K562 (cell line): ENCODE data around the gene TRANK1. TPM values are rescaled to one million over a fixed set of nuclear protein-coding genes. Genes with fewer than 3 reads are reported as not detected.

Experiments
- C11orf30 ChIP-seq: fragments of 450-650 bp; IDR thresholded peaks from 2 replicates; pipeline ENCODE4 v1.6.1; 2016; ENCODE audit warnings: low read depth, mild to moderate bottlenecking
- CBX3 ChIP-seq, 2 experiments: IDR thresholded peaks; 1 replicate in 1 of 2; 2 replicates in 1 of 2; pipeline ENCODE4 v1.6.1; 2012; ENCODE audit warnings: inconsistent platforms in 2 of 2, low read length in 2 of 2, borderline replicate concordance in 1 of 2, control low read depth in 1 of 2
- CHCHD3 ChIP-seq: fragments of 250-450 bp; sonication (Bioruptor Pico); IDR thresholded peaks from 2 replicates; pipeline ENCODE4 v2.1.2; 2022; ENCODE audit warnings: mild to moderate bottlenecking
- CXXC5 ChIP-seq: fragments of 250-450 bp; sonication (Bioruptor Pico); IDR thresholded peaks from 2 replicates; pipeline ENCODE4 v1.8.0; 2022; ENCODE audit warnings: inconsistent platforms, mild to moderate bottlenecking, moderate library complexity
- E2F3 ChIP-seq: fragments of 250-450 bp; sonication (Bioruptor Pico); IDR thresholded peaks from 2 replicates; pipeline ENCODE4 v1.4.0; 2020; ENCODE audit warnings: mild to moderate bottlenecking
- ELF1 ChIP-seq: fragments of 200-800 bp; sonication (Bioruptor generic); IDR thresholded peaks from 2 replicates; pipeline ENCODE4 v1.6.1; 2016; ENCODE audit warnings: missing genetic modification characterization, missing compliant biosample characterization
- GTF2A2 ChIP-seq: IDR thresholded peaks from 2 replicates; pipeline ENCODE4 v1.6.1; 2016; ENCODE audit warnings: mild to moderate bottlenecking, missing genetic modification characterization, missing compliant biosample characterization
- HMG20B ChIP-seq: fragments of 250-450 bp; sonication (Bioruptor Pico); IDR thresholded peaks from 2 replicates; pipeline ENCODE4 v1.5.0; 2021; ENCODE audit warnings: mild to moderate bottlenecking
- HNRNPLL ChIP-seq: fragments of 200-400 bp; formaldehyde crosslinking; IDR thresholded peaks from 2 replicates; pipeline ENCODE4 v1.6.1; 2017; ENCODE audit warnings: low read length, low read depth, mild to moderate bottlenecking; ENCODE audit not compliant: poor library complexity, severe bottlenecking
- JUN ChIP-seq, 2 experiments: sonication (generic) in 1 of 2; formaldehyde crosslinking in 1 of 2; IDR thresholded peaks; 2 replicates each; pipeline versions ENCODE4 v1.6.1 to v1.8.0; 2012 to 2022; ENCODE audit warnings: borderline replicate concordance in 2 of 2, mild to moderate bottlenecking in 2 of 2, improper control_type of control experiment in 1 of 2, low read depth in 1 of 2, low read length in 1 of 2, missing genetic modification reagents in 1 of 2
- MEIS2 ChIP-seq: fragments of 450-650 bp; IDR thresholded peaks from 2 replicates; pipeline ENCODE4 v1.6.1; 2014; ENCODE audit warnings: mild to moderate bottlenecking; ENCODE audit not compliant: partially characterized antibody
- MTA1 ChIP-seq: fragments of 450-650 bp; IDR thresholded peaks from 2 replicates; pipeline ENCODE4 v1.6.1; 2017; ENCODE audit warnings: borderline replicate concordance
- PHF20 ChIP-seq: fragments of 450-650 bp; IDR thresholded peaks from 2 replicates; pipeline ENCODE4 v1.6.1; 2018; ENCODE audit not compliant: partially characterized antibody
- POLR2AphosphoS2 ChIP-seq: IDR thresholded peaks from 2 replicates; pipeline ENCODE4 v1.6.1; 2012; ENCODE audit warnings: low read length, improper control_type of control experiment
- RBM39 ChIP-seq: fragments of 200-400 bp; formaldehyde crosslinking; optimal IDR thresholded peaks from 2 replicates; pipeline ENCODE3; 2018; ENCODE audit warnings: low read depth, low read length
- RCOR1 ChIP-seq, 2 experiments: IDR thresholded peaks; 2 replicates each; pipeline ENCODE4 v1.6.1; 2012; ENCODE audit warnings: low read depth in 2 of 2, low read length in 2 of 2, borderline replicate concordance in 1 of 2, improper control_type of control experiment in 1 of 2
- SIN3A ChIP-seq, 2 experiments: fragments of 150-350 bp in 1 of 2; IDR thresholded peaks; 2 replicates each; pipeline ENCODE4 v1.6.1; 2011 to 2016; ENCODE audit warnings: borderline replicate concordance in 2 of 2, low read depth in 2 of 2, low read length in 2 of 2, mild to moderate bottlenecking in 2 of 2, moderate library complexity in 2 of 2; ENCODE audit not compliant: control insufficient read depth in 1 of 2
- SMARCB1 ChIP-seq: IDR thresholded peaks from 2 replicates; pipeline ENCODE4 v1.6.1; 2011; ENCODE audit warnings: improper control_type of control experiment, low read depth; ENCODE audit not compliant: insufficient read length
- SNRNP70 ChIP-seq: fragments of 200-400 bp; formaldehyde crosslinking; optimal IDR thresholded peaks from 2 replicates; pipeline ENCODE3; 2017; ENCODE audit warnings: low read depth, low read length
- ZNF23 ChIP-seq: fragments of 250-450 bp; sonication (Bioruptor Pico); IDR thresholded peaks from 2 replicates; pipeline ENCODE4 v1.4.0; 2020; ENCODE audit warnings: mild to moderate bottlenecking
- ZNF324 ChIP-seq: fragments of 250-450 bp; sonication (Bioruptor Pico); IDR thresholded peaks from 2 replicates; pipeline ENCODE4 v1.4.0; 2020; ENCODE audit warnings: mild to moderate bottlenecking
- ZNF445 ChIP-seq: fragments of 250-450 bp; sonication (Bioruptor Pico); IDR thresholded peaks from 2 replicates; pipeline ENCODE4 v1.4.0; 2020; ENCODE audit warnings: low read depth, mild to moderate bottlenecking, moderate library complexity
- ZNF507 ChIP-seq: conservative IDR thresholded peaks from 2 replicates; pipeline ENCODE4 v1.6.1; 2017; ENCODE audit warnings: missing genetic modification characterization, missing compliant biosample characterization
- ZNF551 ChIP-seq: fragments of 250-450 bp; sonication (Bioruptor Pico); IDR thresholded peaks from 2 replicates; pipeline ENCODE4 v1.5.0; 2021; ENCODE audit warnings: mild to moderate bottlenecking, moderate library complexity
- ZNF584 ChIP-seq: fragments of 200-800 bp; sonication (Bioruptor generic); IDR thresholded peaks from 2 replicates; pipeline ENCODE4 v1.6.1; 2016; ENCODE audit warnings: low read depth, mild to moderate bottlenecking, missing genetic modification characterization, missing compliant biosample characterization
- ZNF75A ChIP-seq: fragments of 450-650 bp; formaldehyde crosslinking; IDR thresholded peaks from 2 replicates; pipeline ENCODE4 v1.4.0; 2020; ENCODE audit warnings: mild to moderate bottlenecking
- polyA plus RNA-seq, 8 experiments: library from polyadenylated mRNA; depleted of rRNA in 4 of 8; stranded (reverse) in 5 of 8; unstranded in 3 of 8; fragments of >200 nt; fragmentation: Nextera tagmentation in 2 of 8; fragmentation: Illumina TruSeq in 1 of 8; extraction: Ambion mirVana in 2 of 8; extraction: Trizol in 1 of 8; gene quantifications; 2 replicates each; pipeline versions ENCODE4 v1.2.1 to v1.2.3, GENCODE V29; 2011 to 2014; ENCODE audit warnings: inconsistent platforms in 1 of 8, missing spikeins in 1 of 8
- total RNA-seq, 7 experiments: library from RNA; depleted of rRNA in 6 of 7; stranded (reverse); fragments of >200 nt in 6 of 7; fragmentation: Illumina TruSeq in 2 of 7; extraction: Trizol in 2 of 7; gene quantifications; 2 replicates each; pipeline versions ENCODE4 v1.2.1 to v1.2.3, GENCODE V29; 2011 to 2021; ENCODE audit warnings: low replicate concordance in 1 of 7
- TF ChIP-seq, protein P1 (sequence below): sonication (generic); formaldehyde crosslinking; IDR thresholded peaks from 2 replicates; pipeline ENCODE4 v1.8.0; 2022; ENCODE audit warnings: mild to moderate bottlenecking, missing genetic modification reagents, borderline replicate concordance
- TF ChIP-seq, protein P2 (sequence below): sonication (generic); formaldehyde crosslinking; IDR thresholded peaks from 2 replicates; pipeline ENCODE4 v1.5.0; 2020; ENCODE audit warnings: missing genetic modification reagents

The TRANK1 gene
- total and polyA plus RNA-seq, 9 of the 15 experiments (the other 6 are each of a cell fraction or from before 2014, with no cell fraction given) = 0.41 to 5.3 (median 2.1) TPM

DNA sequence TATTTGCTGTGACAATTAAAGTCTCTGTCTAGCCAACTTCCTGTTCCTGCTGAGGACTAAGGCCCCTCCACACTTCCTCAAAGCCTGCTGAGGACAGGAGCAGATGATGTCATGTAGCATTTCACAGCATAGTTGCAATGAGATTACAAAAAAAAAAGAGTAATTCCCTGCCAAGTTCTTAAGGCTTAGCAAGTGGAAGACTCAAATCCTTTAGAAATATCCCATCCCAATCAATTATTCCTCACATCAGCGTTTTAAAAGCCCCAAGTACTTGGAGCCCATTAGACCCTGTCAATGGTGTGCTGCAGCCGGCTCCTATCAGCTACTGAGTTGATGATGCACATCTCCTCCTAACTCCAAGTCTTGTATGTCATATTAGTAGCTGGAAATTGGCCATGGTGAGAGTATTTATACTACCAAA is 51.7 kb downstream of the TRANK1 start (continued):
- TF ChIP-seq SMARCB1 = no peak
- no peak for TF ChIP-seq SNRNP70
- TF ChIP-seq, protein P1, sequence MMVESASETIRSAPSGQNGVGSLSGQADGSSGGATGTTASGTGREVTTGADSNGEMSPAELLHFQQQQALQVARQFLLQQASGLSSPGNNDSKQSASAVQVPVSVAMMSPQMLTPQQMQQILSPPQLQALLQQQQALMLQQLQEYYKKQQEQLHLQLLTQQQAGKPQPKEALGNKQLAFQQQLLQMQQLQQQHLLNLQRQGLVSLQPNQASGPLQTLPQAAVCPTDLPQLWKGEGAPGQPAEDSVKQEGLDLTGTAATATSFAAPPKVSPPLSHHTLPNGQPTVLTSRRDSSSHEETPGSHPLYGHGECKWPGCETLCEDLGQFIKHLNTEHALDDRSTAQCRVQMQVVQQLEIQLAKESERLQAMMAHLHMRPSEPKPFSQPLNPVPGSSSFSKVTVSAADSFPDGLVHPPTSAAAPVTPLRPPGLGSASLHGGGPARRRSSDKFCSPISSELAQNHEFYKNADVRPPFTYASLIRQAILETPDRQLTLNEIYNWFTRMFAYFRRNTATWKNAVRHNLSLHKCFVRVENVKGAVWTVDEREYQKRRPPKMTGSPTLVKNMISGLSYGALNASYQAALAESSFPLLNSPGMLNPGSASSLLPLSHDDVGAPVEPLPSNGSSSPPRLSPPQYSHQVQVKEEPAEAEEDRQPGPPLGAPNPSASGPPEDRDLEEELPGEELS (CRISPR knock-in tag) = no peak
- no peak for TF ChIP-seq GTF2A2
- TF ChIP-seq POLR2AphosphoS2 = no peak
- TF ChIP-seq CXXC5 = no peak
- TF ChIP-seq RBM39 = no peak
- peak in 1 of 2 experiments; percentile 91; a peak in 1 of 3 replicates for TF ChIP-seq CBX3 (IDR thresholded peaks at IDR 0.05; ENCODE audit: borderline replicate concordance in 1 of 2, low read length in 2 of 2)
- TF ChIP-seq ZNF584 (CRISPR knock-in tag) = peak; percentile 74; the same call in 1 of the 2 replicates
- TF ChIP-seq ZNF551 (CRISPR knock-in tag) = no peak
- TF ChIP-seq ZNF23 (CRISPR knock-in tag) = no peak
- TF ChIP-seq HNRNPLL = no peak
- TF ChIP-seq C11orf30 = no peak; the same call in 1 of the 2 replicates
- TF ChIP-seq ZNF507 (tag) = no peak
- no peak for TF ChIP-seq ZNF324 (CRISPR knock-in tag)
- peak in 1 of 2 experiments; percentile 43; a peak in 1 of 4 replicates for TF ChIP-seq RCOR1 (IDR thresholded peaks at IDR 0.05; ENCODE audit: borderline replicate concordance in 1 of 2, low read depth in 2 of 2, low read length in 2 of 2)
- peak; percentile 94 for TF ChIP-seq JUN (IDR thresholded peaks at IDR 0.05; ENCODE audit: borderline replicate concordance, low read depth, low read length)
- TF ChIP-seq JUN (CRISPR knock-in tag; IDR thresholded peaks at IDR 0.05; ENCODE audit: borderline replicate concordance) = no peak
- TF ChIP-seq ELF1 (tag) = peak; percentile 87
- no peak for TF ChIP-seq ZNF445 (CRISPR knock-in tag)
- TF ChIP-seq CHCHD3 (CRISPR knock-in tag) = no peak
- TF ChIP-seq PHF20 = peak; percentile 27
- TF ChIP-seq, protein P2, sequence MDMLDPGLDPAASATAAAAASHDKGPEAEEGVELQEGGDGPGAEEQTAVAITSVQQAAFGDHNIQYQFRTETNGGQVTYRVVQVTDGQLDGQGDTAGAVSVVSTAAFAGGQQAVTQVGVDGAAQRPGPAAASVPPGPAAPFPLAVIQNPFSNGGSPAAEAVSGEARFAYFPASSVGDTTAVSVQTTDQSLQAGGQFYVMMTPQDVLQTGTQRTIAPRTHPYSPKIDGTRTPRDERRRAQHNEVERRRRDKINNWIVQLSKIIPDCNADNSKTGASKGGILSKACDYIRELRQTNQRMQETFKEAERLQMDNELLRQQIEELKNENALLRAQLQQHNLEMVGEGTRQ = no peak
- no peak for TF ChIP-seq HMG20B
- no peak for TF ChIP-seq MTA1
- peak; percentile 20 for TF ChIP-seq MEIS2
- TF ChIP-seq SIN3A (IDR thresholded peaks at IDR 0.05; ENCODE audit: borderline replicate concordance in 2 of 2, control insufficient read depth in 1 of 2, low read depth in 2 of 2, low read length in 2 of 2) = no peak
- TF ChIP-seq E2F3 (CRISPR knock-in tag) = no peak
- TF ChIP-seq ZNF75A (CRISPR knock-in tag) = no peak
